H9 (cell line): ENCODE data around the gene OR10G7. TPM values are rescaled to one million over a fixed set of nuclear protein-coding genes. Genes with fewer than 3 reads are reported as not detected.

Source experiments
- DNase-seq: peaks from one replicate; pipeline ENCODE4 v3.0.0-alpha.2; 2017
- H2AFZ ChIP-seq: one replicate; pipeline ENCODE4 v1.6.1; 2013; ENCODE audit warnings: mild to moderate bottlenecking, low read length, control low read depth, moderate library complexity
- H2AK5ac ChIP-seq: 2 replicates; pipeline ENCODE4 v1.6.1; 2013; ENCODE audit warnings: low read length, control low read depth, mixed read lengths; ENCODE audit not compliant: insufficient read length
- H2BK120ac ChIP-seq: one replicate; pipeline ENCODE4 v1.6.1; 2013; ENCODE audit warnings: low read depth, mild to moderate bottlenecking, low read length, control low read depth, inconsistent platforms; ENCODE audit not compliant: poor library complexity, severe bottlenecking
- H2BK12ac ChIP-seq: 2 replicates; pipeline ENCODE4 v1.6.1; 2013; ENCODE audit warnings: low read length, control low read depth, mixed read lengths, low read depth; ENCODE audit not compliant: insufficient read length
- H2BK15ac ChIP-seq: 2 replicates; pipeline ENCODE4 v1.6.1; 2013; ENCODE audit warnings: low read depth, low read length, control low read depth
- H2BK20ac ChIP-seq: one replicate; pipeline ENCODE4 v1.6.1; 2013; ENCODE audit warnings: low read depth, mild to moderate bottlenecking, low read length, control low read depth, inconsistent platforms; ENCODE audit not compliant: poor library complexity, severe bottlenecking
- H2BK5ac ChIP-seq: 2 replicates; pipeline ENCODE4 v1.6.1; 2013; ENCODE audit warnings: low read length, control low read depth, mixed read lengths; ENCODE audit not compliant: insufficient read length
- H3K14ac ChIP-seq: 2 replicates; pipeline ENCODE4 v1.6.1; 2013; ENCODE audit warnings: low read length, control low read depth; ENCODE audit not compliant: insufficient read depth
- H3K18ac ChIP-seq: 2 replicates; pipeline ENCODE4 v1.6.1; 2013; ENCODE audit warnings: low read depth, mild to moderate bottlenecking, mixed read lengths, low read length, control low read depth; ENCODE audit not compliant: insufficient read length
- H3K23ac ChIP-seq: 2 replicates; pipeline ENCODE4 v1.6.1; 2013; ENCODE audit warnings: low read length, control low read depth, mixed read lengths, low read depth; ENCODE audit not compliant: insufficient read length
- H3K23me2 ChIP-seq: 2 replicates; pipeline ENCODE4 v1.6.1; 2013; ENCODE audit warnings: low read depth, mild to moderate bottlenecking, mixed read lengths, low read length, control low read depth; ENCODE audit not compliant: insufficient read length, poor library complexity, severe bottlenecking
- H3K27ac ChIP-seq: 2 replicates; pipeline ENCODE4 v1.5.1; 2013; ENCODE audit warnings: low read length, control low read depth, mixed read lengths, low read depth; ENCODE audit not compliant: insufficient read length
- H3K27me3 ChIP-seq: 2 replicates; pipeline ENCODE4 v1.6.1; 2013; ENCODE audit warnings: low read length, control low read depth, inconsistent platforms; ENCODE audit not compliant: insufficient read depth
- H3K4ac ChIP-seq: 2 replicates; pipeline ENCODE4 v1.6.1; 2013; ENCODE audit warnings: low read depth, mild to moderate bottlenecking, control low read depth, inconsistent platforms, low read length, moderate library complexity
- H3K4me1 ChIP-seq: 2 replicates; pipeline ENCODE4 v1.6.1; 2013; ENCODE audit warnings: low read length, control low read depth, inconsistent platforms; ENCODE audit not compliant: insufficient read depth
- H3K4me2 ChIP-seq: 2 replicates; pipeline ENCODE4 v1.6.1; 2013; ENCODE audit warnings: low read length, control low read depth, mixed read lengths; ENCODE audit not compliant: insufficient read length, insufficient read depth
- H3K56ac ChIP-seq: 2 replicates; pipeline ENCODE4 v1.6.1; 2013; ENCODE audit warnings: low read depth, mild to moderate bottlenecking, mixed read lengths, low read length, control low read depth; ENCODE audit not compliant: insufficient read length
- H3K79me1 ChIP-seq: 2 replicates; pipeline ENCODE4 v1.6.1; 2013; ENCODE audit warnings: low read depth, mild to moderate bottlenecking, moderate library complexity, low read length, control low read depth, inconsistent platforms; ENCODE audit not compliant: insufficient read depth, poor library complexity, severe bottlenecking
- H3K79me2 ChIP-seq: 2 replicates; pipeline ENCODE4 v1.6.1; 2013; ENCODE audit warnings: low read length, control low read depth, inconsistent platforms; ENCODE audit not compliant: insufficient read depth
- H3K9ac ChIP-seq: 2 replicates; pipeline ENCODE4 v1.6.1; 2013; ENCODE audit warnings: low read length, control low read depth, mixed read lengths; ENCODE audit not compliant: insufficient read length; ENCODE audit errors: extremely low read depth
- H3K9me3 ChIP-seq: one replicate; pipeline ENCODE4 v1.6.1; 2013; ENCODE audit warnings: low read depth, low read length, inconsistent platforms; ENCODE audit not compliant: control insufficient read depth
- H3T11ph ChIP-seq: one replicate; pipeline ENCODE4 v1.6.1; 2013; ENCODE audit warnings: mild to moderate bottlenecking, low read length, control low read depth, inconsistent platforms
- H4K20me1 ChIP-seq: one replicate; pipeline ENCODE4 v1.6.1; 2013; ENCODE audit not compliant: control insufficient read depth, insufficient read length, insufficient read depth
- H4K5ac ChIP-seq: 2 replicates; pipeline ENCODE4 v1.6.1; 2013; ENCODE audit warnings: low read depth, mild to moderate bottlenecking, mixed read lengths, low read length, control low read depth; ENCODE audit not compliant: insufficient read length
- H4K8ac ChIP-seq: replicated peaks from 2 replicates; pipeline ENCODE4 v1.6.1; 2013; ENCODE audit warnings: low read length, control low read depth, mixed read lengths, low read depth; ENCODE audit not compliant: insufficient read length
- H4K91ac ChIP-seq: 2 replicates; pipeline ENCODE4 v1.6.1; 2013; ENCODE audit warnings: low read depth, mild to moderate bottlenecking, moderate library complexity, mixed read lengths, low read length, control low read depth; ENCODE audit not compliant: insufficient read length
- H3K27ac Mint-ChIP-seq, 3 experiments: 2 replicates in 2 of 3; 3 replicates in 1 of 3; pipeline ENCODE4 v1.8.0; 2020 to 2021; ENCODE audit warnings: mixed read lengths in 3 of 3, mild to moderate bottlenecking in 1 of 3, moderate library complexity in 1 of 3
- H3K27me3 Mint-ChIP-seq: 2 replicates; pipeline ENCODE4 v1.8.0; 2021; ENCODE audit warnings: low read depth, mild to moderate bottlenecking, moderate library complexity, mixed read lengths
- H3K36me3 Mint-ChIP-seq, 3 experiments: 2 replicates in 2 of 3; 3 replicates in 1 of 3; pipeline ENCODE4 v1.8.0; 2020 to 2021; ENCODE audit warnings: low read depth in 3 of 3, mixed read lengths in 3 of 3; ENCODE audit not compliant: insufficient read depth in 1 of 3
- H3K4me1 Mint-ChIP-seq, 2 experiments: 2 replicates each; pipeline ENCODE4 v1.8.0; 2020; ENCODE audit warnings: mixed read lengths in 2 of 2
- H3K4me3 Mint-ChIP-seq, 2 experiments: 2 replicates in 1 of 2; 3 replicates in 1 of 2; pipeline ENCODE4 v1.8.0; 2020 to 2021; ENCODE audit warnings: mild to moderate bottlenecking in 2 of 2, mixed read lengths in 2 of 2, moderate library complexity in 1 of 2
- H3K9me3 Mint-ChIP-seq, 2 experiments: 2 replicates in 1 of 2; 3 replicates in 1 of 2; pipeline ENCODE4 v1.8.0; 2020; ENCODE audit warnings: mild to moderate bottlenecking in 2 of 2, mixed read lengths in 2 of 2, moderate library complexity in 1 of 2
- WGBS: extraction: QIAGEN DNeasy Blood & Tissue Kit; methylation state at CpG from one replicate; pipeline ENCODE4 v1.1.7; 2013; ENCODE audit warnings: missing lambda C conversion rate, low lambda C conversion rate, mixed read lengths; ENCODE audit not compliant: insufficient read length; ENCODE audit errors: extremely low coverage; 5-methylcytosine and 5-hydroxymethylcytosine counted together
- total RNA-seq: library from RNA; stranded (reverse); gene quantifications from 2 replicates; pipeline ENCODE4 v1.2.1, GENCODE V29; 2021
- TF ChIP-seq, protein P1 (sequence below): fragments of 200-600 bp; sonication (generic); conservative IDR thresholded peaks from 3 replicates; pipeline ENCODE4 v1.8.0; 2021; ENCODE audit warnings: antibody characterized with exemption, mild to moderate bottlenecking

Gene OR10G7
- total RNA-seq, 1 experiment from 2014 or later = not detected

DNA sequence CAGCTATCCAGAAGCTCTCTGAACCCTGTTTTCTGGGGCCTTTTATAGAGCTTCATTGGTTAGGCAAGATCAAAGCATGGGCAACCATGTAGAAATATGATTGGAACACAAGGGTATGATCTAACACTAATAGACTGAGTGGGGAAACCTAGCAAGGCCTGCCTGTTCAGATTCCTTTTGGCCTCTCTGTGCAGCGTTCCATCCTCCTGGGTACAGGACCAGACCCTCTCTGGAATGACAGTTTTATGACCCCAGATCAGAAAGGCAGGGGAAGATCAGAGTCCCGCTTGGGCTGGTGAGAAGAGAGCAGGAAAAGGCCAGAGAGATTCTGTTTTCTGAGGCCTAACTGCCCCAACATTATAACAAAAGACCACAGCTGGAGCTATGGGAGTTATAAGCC, 37.5 kb upstream of the OR10G7 start:
- Histone ChIP-seq H4K91ac (no peak overlapping the region), H3K23me2 (no peaks in the 10 kb centered on the region), H4K20me1 (no peaks in the 10 kb centered on the region), H3T11ph (no peak overlapping the region), H3K18ac (no peak overlapping the region), H3K79me2 (no peaks in the 10 kb centered on the region), H4K8ac (no peak overlapping the region), H3K4ac (no peak overlapping the region), H4K5ac (no peak overlapping the region), H2AK5ac (no peak overlapping the region), H3K14ac (no peak overlapping the region), H3K9me3 (no peaks in the 10 kb centered on the region), H3K27me3 (no peaks in the 10 kb centered on the region), H3K23ac (no peak overlapping the region), H3K79me1 (no peaks in the 10 kb centered on the region), H2AFZ (no peak overlapping the region), H3K9ac (no peak overlapping the region), H3K56ac (no peak overlapping the region), H2BK120ac (no peak overlapping the region), H2BK12ac (no peak overlapping the region), H2BK20ac (no peak overlapping the region), H2BK15ac (no peak overlapping the region), H3K4me2 (no peak overlapping the region), H2BK5ac (no peak overlapping the region), H3K4me1 (no peaks in the 10 kb centered on the region; the same call in 1 of the 2 replicates), H3K27ac (no peak overlapping the region)
- Mint-ChIP-seq H3K4me1 (peaks cover 0 to 7% of the 10 kb centered on the region in 2 experiments; a peak in 2 of 4 replicates), H3K36me3 (no peaks in the 10 kb centered on the region), H3K4me3 (no peak overlapping the region), H3K27ac (no peak overlapping the region), H3K27me3 (no peaks in the 10 kb centered on the region), H3K9me3 (no peaks in the 10 kb centered on the region)
- TF ChIP-seq, protein P1, sequence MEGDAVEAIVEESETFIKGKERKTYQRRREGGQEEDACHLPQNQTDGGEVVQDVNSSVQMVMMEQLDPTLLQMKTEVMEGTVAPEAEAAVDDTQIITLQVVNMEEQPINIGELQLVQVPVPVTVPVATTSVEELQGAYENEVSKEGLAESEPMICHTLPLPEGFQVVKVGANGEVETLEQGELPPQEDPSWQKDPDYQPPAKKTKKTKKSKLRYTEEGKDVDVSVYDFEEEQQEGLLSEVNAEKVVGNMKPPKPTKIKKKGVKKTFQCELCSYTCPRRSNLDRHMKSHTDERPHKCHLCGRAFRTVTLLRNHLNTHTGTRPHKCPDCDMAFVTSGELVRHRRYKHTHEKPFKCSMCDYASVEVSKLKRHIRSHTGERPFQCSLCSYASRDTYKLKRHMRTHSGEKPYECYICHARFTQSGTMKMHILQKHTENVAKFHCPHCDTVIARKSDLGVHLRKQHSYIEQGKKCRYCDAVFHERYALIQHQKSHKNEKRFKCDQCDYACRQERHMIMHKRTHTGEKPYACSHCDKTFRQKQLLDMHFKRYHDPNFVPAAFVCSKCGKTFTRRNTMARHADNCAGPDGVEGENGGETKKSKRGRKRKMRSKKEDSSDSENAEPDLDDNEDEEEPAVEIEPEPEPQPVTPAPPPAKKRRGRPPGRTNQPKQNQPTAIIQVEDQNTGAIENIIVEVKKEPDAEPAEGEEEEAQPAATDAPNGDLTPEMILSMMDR = no peak
- no CpG with 5 or more reads among the region's 2 CpGs for WGBS
- no peak for DNase-seq
